GM18499 (cell line): Measurements from ENCODE around the gene CLEC5A.
"Not testable (repeated sequence)": the region's sequence is repeated elsewhere in the genome, so short reads cannot be mapped to it uniquely, and the experiment has no call there.

Experiments
- ATAC-seq: cut with Tn5 transposase; IDR thresholded peaks from one replicate; pipeline ENCODE4 v1.9.1; 2021; ENCODE audit warnings: moderate number of reproducible peaks; ENCODE audit not compliant: insufficient read depth, unreplicated experiment

Gene CLEC5A

GRCh38 chr7:141949911-141950310 lies 3.1 kb upstream of the CLEC5A start:
- ATAC-seq, result no peak

GRCh38 chr7:141949451-141949850 lies 2.7 kb upstream of the CLEC5A start:
- no peak for ATAC-seq

- no peak for ATAC-seq
Measured at GRCh38 chr7:141949021-141949420, 2.2 kb upstream of the CLEC5A start.

- no peak for ATAC-seq
Measured at GRCh38 chr7:141945356-141945755, 1.4 kb downstream of the CLEC5A start.

- no peak for ATAC-seq
Measured at GRCh38 chr7:141944811-141945210, 2.0 kb downstream of the CLEC5A start.

- no peak for ATAC-seq
Measured at GRCh38 chr7:141943846-141944245, 2.9 kb downstream of the CLEC5A start.

- no peak for ATAC-seq
Measured at GRCh38 chr7:141941075-141941474, 5.7 kb downstream of the CLEC5A start.

GRCh38 chr7:141930211-141930610 lies 16.6 kb downstream of the CLEC5A start:
- no peak for ATAC-seq

GRCh38 chr7:141928845-141929195 lies 18.0 kb downstream of the CLEC5A start:
- ATAC-seq, result no peak

- ATAC-seq, result no peak
Measured at GRCh38 chr7:141928146-141928844, 18.5 kb downstream of the CLEC5A start.

GRCh38 chr7:141920281-141920680 lies 26.5 kb downstream of the CLEC5A start:
- no peak for ATAC-seq

GRCh38 chr7:141916099-141916498 lies 30.7 kb downstream of the CLEC5A start, which contains the start of gene OR9A4:
TSS of gene OR9A4 (plus strand) at chr7:141916399. CDS start at chr7:141918876, 2,477 bp downstream.
- no peak for ATAC-seq

GRCh38 chr7:141915565-141915964 lies 31.2 kb downstream of the CLEC5A start:
- no peak for ATAC-seq

- no peak for ATAC-seq
Measured at GRCh38 chr7:141911391-141911790, 35.4 kb downstream of the CLEC5A start.

- no peak for ATAC-seq
Measured at GRCh38 chr7:141906285-141906684, 40.5 kb downstream of the CLEC5A start.

GRCh38 chr7:141899366-141899765 lies 47.4 kb downstream of the CLEC5A start:
- not testable (repeated sequence) for ATAC-seq

GRCh38 chr7:141891336-141891735 lies 55.4 kb downstream of the CLEC5A start:
- ATAC-seq, result no peak

GRCh38 chr7:141889321-141889720 lies 57.5 kb downstream of the CLEC5A start:
- no peak for ATAC-seq

- peak; percentile 94 for ATAC-seq
Measured at GRCh38 chr7:141884539-141885225, 62.1 kb downstream of the CLEC5A start.

GRCh38 chr7:141880960-141881359 lies 65.8 kb downstream of the CLEC5A start:
- no peak for ATAC-seq

- no peak for ATAC-seq
Measured at GRCh38 chr7:141877365-141877764, 69.4 kb downstream of the CLEC5A start.
